GM12801 (cell line): Measurements from ENCODE around the gene TMEM45A.

Source experiments
- CTCF ChIP-seq: IDR thresholded peaks from one replicate; pipeline ENCODE4 v1.5.1; 2011; ENCODE audit warnings: control low read depth; ENCODE audit not compliant: insufficient read length; ENCODE audit errors: extremely low read depth

TMEM45A gene

GRCh38 chr3:100613721-100614390 lies 121.4 kb downstream of the TMEM45A start:
- no peak for TF ChIP-seq CTCF

- TF ChIP-seq CTCF: no peak
Observed at GRCh38 chr3:100614941-100615340, 122.5 kb downstream of the TMEM45A start.

- no peak for TF ChIP-seq CTCF
Observed at GRCh38 chr3:100615684-100616083, 123.3 kb downstream of the TMEM45A start.

GRCh38 chr3:100621251-100621650 lies 128.8 kb downstream of the TMEM45A start:
- no peak for TF ChIP-seq CTCF
